Stimulated activated CD4-positive, alpha-beta T cell treated with anti-CD3 and anti-CD28 coated beads, TNF-alpha, amount 100 ng/mL, for 4 hours (primary cell): ENCODE results near the gene OR51E2.
"Not testable (repeated sequence)": the region's sequence is repeated elsewhere in the genome, so short reads cannot be mapped to it uniquely, and the experiment has no call there.

Experiments
- DNase-seq, 3 experiments: peaks; one replicate each; pipeline ENCODE4 v3.0.0-alpha.2; 2020; ENCODE audit warnings: low read depth in 3 of 3

The OR51E2 gene, protein sequence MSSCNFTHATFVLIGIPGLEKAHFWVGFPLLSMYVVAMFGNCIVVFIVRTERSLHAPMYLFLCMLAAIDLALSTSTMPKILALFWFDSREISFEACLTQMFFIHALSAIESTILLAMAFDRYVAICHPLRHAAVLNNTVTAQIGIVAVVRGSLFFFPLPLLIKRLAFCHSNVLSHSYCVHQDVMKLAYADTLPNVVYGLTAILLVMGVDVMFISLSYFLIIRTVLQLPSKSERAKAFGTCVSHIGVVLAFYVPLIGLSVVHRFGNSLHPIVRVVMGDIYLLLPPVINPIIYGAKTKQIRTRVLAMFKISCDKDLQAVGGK

DNA sequence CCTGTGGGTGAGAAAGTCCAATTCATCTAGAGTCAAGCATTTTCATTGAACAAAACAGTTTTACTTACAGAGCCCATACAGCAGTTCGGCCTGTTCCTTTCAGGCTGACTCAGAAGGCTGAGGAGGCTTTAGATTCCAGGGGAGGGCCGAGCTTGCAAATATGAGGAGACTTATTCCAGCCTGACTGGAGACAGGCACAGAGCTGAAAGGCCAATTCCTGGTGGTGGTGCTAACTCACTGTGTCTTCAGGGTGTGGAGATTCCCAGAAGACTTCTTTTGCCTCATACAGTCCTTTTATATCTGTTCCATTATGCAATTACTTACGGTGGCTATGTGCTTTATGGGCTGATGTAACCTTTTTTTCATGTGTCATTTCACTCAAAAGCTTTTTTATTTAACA is at the start of gene OR51E2:
TSS of gene OR51E2 (minus strand) at position 269 of the 400 bp plus-strand sequence. CDS start 15,142 bp downstream, outside the sequence.
- DNase-seq: no peak

DNA sequence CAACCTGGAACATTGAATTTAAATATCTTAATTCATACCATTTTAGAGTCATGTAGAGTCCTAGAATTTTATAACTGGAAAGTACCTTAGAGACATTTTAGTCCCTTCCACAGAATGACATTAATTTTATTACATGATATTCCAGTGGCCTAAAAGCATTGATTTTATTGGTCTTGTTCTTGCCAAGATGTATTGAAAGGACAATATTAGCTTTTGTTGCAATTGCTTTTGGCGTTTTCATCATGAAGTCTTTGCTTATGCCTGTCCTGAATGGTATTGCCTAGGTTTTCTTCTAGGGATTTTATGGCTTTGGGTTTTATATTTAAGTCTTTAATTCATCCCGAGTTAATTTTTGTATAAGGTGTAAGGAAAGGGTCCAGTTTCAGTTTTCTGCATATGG is 43.1 kb upstream of the OR51E2 start:
- no peak for DNase-seq

DNA sequence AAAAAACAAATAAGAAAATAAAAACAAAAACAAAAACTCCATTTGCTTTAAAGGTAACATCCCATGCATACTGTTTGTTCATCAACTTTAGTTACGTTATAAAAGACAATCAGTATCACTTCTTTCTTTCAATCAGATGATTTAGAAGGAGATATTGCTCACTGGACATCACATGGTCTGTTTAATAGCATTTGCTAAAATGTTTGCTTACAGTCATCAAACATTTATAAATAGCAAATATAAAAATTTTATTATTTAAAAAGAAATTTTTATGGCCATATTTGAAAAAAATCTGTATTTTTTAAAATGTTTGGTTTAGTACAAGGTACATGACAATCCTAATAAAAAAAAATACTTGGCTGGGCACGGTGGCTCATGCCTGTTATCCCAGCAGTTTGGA is 29.5 kb upstream of the OR51E2 start:
- DNase-seq: no peak

DNA sequence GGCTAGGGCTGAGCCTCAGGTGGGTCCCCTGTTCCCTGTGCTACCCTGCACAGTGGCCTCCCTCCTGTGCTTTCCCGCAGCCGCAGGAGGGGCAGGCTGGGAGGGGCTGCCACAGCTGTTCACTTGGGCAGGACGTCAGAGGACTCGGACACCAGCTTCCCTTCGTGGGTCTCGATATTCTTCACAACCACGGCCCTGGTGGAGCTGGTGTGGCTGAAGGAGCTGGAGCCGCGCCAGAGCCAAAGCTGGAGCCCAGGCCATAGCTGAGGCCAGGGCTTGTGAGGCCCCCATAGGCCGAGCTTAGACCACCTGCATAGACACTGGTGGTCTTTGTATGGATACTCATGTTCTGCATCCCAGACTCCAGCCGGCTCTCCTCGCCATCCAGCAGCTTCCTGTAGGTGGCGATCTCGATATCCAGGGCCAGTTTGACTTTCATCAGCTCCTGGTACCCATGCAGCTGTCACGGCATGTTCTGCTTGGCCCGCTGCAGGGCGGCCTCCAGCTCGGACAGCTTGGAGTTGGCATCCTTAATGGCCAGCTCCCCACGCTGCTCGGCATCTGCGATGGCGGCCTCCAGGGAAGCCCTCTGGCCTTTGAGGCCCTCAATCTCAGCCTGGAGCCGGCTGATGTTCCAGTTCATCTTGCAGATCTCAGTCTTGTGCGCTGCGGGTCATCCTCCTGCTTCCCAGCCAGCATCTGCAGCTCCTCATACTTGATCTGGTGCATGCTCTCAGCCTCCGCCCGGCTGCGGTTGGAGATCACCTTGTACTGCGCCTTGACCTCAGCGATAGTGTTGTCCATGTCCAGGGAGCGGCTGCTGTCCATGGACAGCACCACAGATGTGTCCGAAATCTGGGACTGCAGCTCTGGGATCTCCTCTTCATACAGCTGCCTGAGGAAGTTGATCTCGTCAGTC is 25.2 kb upstream of the OR51E2 start:
- DNase-seq: not testable (repeated sequence)

DNA sequence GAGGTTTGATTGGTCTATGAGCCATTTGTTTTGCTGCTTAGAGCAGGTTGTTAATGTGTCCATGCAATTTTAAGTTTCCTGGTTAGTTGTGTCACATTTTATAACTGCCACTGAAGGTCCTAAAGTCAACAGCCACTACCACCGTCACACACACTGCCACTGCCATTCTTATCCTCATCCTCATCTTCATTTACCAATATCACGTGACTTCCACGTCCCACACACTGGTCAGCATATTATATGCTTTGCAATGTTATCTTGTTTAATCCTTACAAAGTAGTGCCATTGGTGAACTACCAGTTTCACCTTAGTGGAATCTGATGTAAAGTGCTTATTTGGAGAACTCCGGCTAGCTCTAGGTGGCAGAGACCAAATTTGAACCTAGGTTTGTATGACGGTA is 16.6 kb upstream of the OR51E2 start:
- no peak for DNase-seq

DNA sequence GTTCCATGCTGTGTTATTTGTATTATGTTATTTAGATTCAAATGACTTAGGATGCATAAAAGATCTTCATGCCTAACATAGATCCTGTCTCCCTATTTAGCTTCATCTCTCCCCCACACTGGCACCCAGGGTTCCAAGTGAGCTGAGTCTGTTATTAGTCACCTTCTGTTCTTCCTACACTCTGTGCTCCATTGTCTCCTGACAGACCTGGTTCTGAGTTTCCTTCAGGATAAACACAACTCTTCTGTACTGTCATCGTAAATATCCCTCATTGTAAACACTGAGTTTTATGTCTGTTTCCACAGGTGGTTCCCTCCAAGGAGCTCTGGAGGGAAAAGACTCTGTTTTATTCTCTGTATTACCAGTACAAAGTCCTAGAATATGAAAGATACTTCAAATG is 15.6 kb upstream of the OR51E2 start:
- no peak for DNase-seq

DNA sequence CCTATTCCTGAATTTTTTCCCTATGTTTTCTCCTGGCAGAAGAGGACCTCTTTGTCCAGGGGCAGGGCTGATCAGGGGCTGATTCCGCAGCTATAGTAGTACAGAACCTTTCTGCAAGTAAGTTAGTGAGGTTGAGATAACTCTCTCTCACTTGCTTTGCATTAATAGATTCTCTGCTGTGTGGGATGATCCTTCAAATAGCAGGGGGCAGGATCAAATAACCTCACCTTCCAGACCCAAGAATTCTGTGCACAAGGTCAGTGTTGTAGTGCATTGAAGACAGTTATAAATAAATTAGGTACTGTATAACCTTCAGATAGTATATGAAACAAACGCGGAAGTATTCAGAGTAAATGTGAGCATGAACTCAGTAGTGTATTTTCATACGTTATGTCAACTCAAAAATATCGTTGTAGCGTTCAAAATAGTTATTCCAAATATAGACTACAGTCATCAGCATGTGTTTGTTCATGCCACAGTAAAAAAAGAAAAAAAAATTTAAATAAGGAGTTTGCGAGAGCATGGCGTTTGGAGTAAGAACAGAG is 7.2 kb upstream of the OR51E2 start:
- DNase-seq: no peak

DNA sequence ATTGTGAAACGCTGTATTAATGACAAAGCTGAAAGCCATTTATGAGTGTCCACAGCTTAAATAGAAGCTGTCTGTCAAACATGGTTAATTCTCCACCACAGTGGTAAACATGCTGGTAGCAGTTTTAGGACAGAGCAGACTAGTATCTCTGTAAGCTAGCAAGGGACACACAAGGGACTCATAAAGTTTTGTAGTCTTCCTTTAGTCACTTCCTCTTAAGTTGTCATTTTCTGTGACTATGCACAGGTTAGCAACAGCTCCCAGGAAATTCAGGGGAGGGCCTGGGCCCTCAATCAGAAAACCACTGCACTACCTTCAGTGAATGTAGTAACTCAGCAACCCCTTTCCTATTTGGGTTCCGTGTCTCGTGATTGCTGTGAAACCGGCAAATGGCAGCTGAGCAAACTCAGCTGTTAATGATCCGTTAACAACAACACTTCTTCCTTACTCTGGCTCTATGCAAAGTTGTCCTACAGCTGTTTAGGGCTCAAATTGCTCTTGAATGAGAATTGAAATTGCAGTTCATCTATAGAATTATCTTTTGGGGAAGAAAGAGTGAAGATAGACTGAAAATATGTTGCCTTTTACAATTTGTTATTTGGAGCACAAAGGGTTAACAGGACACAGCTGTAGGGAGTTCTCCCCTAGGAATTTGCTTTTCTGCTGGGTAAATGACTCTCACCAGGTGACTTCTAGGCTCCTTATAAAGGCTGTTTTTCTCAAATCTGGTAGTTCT is 6.6 kb upstream of the OR51E2 start, which contains the start of gene MMP26:
TSS of gene MMP26 (plus strand) at position 731 of the 736 bp plus-strand sequence.
- DNase-seq: no peak

DNA sequence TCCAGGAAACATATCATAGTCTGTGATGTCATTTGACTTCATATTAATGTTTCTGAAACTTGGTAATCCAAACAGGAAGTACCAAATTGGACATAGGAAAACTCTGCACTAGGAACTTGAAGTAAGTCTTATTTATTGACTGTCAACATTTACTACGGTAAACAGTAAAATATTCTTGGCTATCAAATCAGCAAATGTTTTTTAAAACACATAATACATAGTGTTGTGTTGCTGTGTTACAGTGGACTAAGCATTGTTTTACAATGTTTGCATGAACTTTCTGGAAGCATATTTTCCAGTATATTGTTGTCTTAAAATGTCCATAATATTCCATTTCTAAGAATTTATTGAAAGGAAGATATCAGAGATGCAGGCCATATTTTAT is 2.8 kb upstream of the OR51E2 start:
- DNase-seq: no peak

DNA sequence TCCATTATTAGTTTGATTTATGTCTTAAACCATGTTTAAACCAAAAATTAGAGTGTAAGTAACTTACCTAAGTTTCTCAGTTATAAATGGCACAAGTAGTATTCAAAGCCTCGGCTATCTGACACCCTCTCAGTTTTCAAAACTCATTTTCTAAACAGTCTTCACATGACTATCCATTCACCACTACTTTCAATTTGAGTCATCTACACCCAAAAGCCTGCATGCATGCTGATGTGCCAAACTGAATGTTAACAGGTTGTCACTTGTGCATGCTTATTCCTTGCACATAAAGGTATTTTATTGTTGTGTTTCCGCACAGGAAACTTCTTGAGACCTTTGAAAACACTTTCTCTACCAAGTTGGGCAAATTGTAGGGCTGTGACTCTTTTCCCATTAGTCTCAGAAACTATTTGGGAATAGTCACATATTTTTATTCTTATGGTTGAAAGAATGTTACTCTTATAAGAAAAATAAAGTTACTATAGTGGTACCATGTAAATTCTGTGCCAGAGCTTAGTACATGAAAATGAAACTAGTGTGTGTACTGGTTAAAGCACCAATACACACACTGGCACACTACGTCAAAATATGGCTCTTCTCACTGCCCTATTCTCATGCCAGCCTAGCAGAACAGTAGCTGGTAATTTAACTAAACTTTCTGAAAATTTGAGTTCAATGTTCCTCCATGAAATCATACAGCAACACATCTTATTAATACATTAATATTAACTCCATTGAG is 2.2 kb upstream of the OR51E2 start:
- DNase-seq: no peak

DNA sequence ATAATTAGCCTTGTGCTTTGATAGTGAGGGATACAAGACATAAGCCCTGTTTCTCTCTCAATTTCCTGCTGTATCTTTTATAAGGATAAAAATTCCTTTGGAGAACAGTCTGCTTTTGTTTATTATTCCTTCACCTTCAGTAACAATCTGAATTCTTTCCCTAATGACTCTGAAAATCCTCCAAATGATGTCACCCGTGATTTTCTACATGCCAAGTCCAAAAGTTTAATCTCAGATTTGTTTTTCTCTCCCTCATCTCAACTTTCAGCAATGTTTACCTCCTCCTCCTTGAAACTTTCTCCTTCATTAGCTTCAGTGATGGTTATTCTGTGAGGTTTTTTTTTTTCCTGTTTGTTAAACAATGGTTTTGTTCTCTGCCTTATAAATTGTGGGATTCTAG is 2.2 kb downstream of the OR51E2 start:
- no peak for DNase-seq

DNA sequence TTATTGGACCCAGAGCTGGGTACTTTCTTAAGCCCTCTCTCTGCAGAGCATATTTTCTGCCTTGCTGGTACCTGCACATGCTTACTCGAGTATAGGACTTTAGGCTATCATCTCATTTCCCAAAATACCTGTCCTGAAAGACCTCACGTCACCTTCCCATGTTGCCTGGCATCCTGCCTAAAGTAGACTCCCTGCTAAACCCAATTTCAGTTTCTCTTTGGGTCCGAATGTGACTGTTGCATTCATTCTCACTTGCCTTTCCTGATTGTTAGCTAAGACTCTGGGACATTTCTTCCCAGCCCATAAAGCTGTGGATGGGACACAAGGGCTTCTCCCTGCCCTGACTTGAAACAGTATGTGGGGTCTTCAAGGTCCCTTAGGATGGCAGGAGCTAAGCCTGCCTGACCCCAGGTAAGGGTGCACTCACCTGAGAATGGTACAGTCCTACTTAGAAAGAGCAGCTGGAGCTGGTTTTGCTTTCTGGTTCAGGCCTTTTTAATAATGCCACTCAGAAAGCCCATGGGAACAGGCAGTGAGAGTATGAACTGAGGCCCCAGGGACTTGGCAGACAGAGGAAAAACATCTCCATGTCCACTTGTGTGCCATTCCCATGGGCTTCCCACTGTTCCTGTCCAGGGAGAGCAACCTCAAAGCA is 12.9 kb downstream of the OR51E2 start:
- DNase-seq: no peak

DNA sequence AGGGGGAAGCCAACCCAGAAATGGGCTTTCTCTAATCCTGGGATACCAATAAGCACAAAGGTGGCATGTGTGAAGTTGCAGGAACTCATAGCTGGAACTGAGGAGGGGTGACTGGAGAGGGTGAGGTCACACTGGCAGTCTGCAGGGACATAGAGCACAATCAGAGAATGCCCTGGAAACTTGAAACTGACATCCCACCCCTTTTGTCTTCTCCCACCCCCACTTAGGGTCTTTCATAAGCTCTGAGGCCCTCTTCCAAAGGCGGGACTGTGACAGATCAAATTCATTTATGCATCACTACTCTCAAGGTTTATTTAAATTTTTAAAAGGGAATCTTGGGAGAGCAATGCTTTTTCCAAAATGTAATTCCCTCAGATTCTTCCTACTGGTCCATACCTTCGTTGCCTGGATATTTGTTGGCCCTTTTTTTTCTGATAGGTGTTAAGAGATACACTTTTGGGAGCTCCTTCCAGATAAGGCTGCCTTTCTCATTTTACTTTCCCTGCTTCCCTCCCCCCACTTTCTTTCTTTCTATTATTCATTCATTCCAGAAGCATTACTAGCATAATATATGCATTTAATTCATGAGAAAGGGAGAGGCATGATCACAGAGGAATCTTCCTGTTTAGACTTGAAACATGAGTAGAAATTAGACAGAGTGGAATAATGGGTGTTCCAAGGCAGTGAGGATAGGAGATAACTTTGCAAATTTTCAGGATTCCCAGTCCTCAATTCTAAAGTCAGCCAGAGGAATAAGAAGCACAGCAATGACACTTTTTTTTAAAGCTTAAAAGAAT is 14.8 kb downstream of the OR51E2 start:
- DNase-seq: no peak

DNA sequence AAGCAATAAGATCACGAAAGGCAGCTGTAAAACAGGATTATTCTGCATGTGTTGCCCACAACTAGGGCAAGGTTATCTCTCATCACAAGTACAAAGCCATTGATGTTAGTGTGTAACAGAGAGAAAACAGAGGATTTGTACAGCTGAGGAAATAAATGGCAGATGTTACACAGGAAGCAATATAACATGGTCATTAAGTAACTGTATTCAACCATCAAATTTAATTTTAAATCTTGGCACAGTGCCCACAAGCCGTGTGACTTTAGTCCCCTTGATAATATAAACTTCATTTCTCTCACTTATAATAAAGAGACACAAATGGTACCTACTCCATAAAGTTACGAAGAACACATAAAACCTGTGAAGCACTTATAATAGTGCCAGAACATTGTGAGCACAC is 17.3 kb downstream of the OR51E2 start:
- no peak for DNase-seq

DNA sequence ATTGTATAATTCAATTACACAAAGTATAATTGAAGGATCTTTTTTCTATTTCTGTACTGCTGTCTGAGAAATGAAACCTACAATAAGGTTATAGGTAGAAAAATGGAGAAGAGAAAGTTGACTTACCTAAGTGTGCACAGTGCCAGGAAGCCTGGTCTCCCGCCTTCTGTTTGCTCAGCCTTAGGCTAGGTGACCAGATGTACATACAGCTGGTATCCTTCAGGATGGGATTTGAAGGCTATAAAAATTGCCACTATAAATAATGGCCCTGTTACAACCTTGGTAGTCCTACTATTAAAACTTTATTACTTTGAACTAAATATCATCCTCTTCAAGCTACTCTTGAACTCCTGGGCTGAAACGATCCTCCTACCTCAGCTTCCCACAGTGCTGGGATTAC is 19.7 kb downstream of the OR51E2 start:
- no peak for DNase-seq

DNA sequence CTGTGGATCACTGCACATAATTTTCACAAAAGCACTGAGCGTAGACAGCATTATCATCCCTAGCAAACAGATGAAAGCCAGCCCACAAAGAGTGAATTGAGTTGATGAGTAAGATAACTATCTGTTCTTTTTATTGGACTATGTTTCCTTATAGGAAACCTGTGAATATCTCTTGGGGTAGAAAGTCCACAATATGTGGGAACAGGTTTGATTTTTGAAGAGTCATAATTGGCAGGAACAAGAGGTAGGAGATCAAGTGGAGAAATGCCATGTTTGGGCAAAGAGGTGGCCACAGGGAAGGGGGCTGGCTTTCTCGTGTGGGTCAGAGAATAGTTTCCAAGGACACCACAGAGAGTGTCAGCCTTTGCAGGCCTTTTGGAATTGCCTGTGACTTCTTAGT is 23.9 kb downstream of the OR51E2 start:
- no peak for DNase-seq

DNA sequence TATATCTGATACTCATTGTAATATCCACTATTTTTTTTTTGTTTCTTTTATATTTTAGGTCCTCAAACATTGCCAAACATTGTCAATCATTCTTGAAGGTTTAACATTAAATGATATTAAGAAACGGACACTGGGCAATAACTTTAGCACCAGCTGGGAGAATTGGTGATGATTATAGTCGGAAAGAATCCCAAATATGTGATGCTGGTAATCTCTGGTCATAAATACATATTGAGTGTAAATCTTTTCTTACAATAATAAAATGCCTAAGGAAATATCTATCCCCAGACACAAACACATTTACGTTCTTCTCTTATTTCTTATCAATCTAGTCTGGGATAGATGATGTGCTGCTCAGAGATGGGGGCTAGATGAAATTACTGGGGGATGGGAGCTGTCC is 25.2 kb downstream of the OR51E2 start:
- no peak for DNase-seq

DNA sequence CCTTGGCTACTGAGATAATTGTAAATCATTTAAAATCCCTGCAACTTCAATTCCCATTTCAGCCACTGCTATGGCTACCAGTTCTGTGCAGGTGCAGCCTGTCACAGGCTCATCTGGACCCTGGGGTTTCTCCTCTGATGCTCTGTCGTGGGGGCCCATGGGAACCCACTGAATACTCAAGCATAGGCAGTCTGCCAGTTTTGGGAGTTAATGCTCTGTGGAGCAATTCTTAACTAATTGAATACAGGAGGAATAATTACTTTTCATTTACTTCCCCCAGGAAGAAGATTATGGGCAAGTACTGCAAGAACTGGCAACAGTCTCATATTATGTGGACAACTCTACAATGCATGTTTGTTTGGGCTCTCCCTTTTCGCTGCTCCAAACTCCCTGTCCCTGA is 25.9 kb downstream of the OR51E2 start:
- no peak for DNase-seq

DNA sequence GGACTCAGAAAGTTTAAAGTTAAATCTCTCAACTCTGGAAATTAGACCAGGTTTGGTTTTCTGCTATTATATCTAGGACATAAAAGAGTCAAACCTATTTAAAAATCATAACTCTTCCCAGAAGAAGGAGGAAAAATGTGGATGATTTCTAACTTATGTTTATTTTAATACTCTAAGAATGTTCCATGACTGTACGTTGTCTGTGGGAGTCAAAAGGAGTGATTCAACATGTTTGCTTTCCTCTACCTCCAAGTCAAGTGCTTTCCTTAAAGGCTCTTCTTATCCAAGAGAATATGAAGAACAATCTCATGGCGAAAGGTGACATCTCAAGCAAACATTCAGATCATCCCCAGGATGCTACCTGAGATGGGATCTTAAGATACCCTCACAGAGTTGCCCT is 32.2 kb downstream of the OR51E2 start:
- DNase-seq: no peak

DNA sequence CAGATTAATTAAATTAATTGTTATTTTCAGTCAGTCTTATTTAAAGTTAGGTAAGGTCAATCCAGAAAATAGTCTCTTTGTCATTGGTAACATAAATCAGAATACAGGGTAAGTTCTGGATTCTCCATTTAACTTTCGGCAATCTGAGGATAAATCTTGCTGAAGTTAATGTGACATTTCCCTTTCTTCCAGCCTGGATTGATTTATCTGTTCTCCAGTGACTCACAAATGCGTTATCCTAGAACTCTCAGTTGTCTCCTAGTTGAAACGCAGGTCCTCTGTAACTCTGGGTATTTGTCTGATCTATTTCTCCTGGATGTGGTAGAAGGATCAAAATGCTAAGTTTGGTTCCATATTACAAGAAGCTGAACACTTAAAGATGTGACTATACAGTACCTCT is 32.9 kb downstream of the OR51E2 start:
- no peak for DNase-seq
